Right lobe of liver (tissue), 4 donors: Measurements from ENCODE around the gene LPIN3.

Experiments used
- POLR2A ChIP-seq: fragments of 450-650 bp; IDR thresholded peaks from one replicate; pipeline ENCODE4 v1.6.1; 2017; ENCODE audit warnings: antibody characterized with exemption, mild to moderate bottlenecking
- TF ChIP-seq, protein P1 (sequence below), 4 donors: fragments of 200-600 bp in 3 of 4; fragments of 450-650 bp in 1 of 4; IDR thresholded peaks; one replicate each; pipeline versions ENCODE4 v1.5.1 to v1.8.0; 2016 to 2022; ENCODE audit warnings: antibody characterized with exemption in 4 of 4, mild to moderate bottlenecking in 2 of 4
- donor health status: DM: no; HTN: no; CAD: no.
- donor health status: DM: no; HTN: no; CAD: no.
- donor health status: DM: no; HTN: yes; CAD: no.

DNA sequence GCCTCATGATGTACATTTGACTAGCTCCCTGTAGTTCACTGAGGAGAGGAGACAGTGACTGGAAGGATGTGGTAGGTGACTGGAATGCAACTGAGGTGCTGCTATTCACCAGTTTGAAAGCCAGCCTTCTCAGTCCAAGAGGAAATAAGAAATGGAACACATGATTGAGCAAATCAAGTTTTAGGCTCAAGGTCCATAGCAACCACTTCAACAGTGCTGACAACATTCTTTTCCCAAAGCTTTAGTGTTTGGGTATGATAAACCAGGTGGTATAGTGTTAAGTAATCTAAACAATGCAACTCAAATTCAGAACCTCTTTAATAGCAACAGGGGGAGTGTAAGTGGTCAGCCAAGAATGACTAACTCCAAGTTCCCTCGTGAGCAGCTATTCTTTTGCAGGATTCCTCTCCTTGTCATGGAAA lies 32.3 kb upstream of the LPIN3 start:
- TF ChIP-seq POLR2A, result no peak
- TF ChIP-seq, protein P1, sequence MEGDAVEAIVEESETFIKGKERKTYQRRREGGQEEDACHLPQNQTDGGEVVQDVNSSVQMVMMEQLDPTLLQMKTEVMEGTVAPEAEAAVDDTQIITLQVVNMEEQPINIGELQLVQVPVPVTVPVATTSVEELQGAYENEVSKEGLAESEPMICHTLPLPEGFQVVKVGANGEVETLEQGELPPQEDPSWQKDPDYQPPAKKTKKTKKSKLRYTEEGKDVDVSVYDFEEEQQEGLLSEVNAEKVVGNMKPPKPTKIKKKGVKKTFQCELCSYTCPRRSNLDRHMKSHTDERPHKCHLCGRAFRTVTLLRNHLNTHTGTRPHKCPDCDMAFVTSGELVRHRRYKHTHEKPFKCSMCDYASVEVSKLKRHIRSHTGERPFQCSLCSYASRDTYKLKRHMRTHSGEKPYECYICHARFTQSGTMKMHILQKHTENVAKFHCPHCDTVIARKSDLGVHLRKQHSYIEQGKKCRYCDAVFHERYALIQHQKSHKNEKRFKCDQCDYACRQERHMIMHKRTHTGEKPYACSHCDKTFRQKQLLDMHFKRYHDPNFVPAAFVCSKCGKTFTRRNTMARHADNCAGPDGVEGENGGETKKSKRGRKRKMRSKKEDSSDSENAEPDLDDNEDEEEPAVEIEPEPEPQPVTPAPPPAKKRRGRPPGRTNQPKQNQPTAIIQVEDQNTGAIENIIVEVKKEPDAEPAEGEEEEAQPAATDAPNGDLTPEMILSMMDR (IDR thresholded peaks at IDR 0.05), result no peak
